BJ (cell line): ENCODE measurements around the gene UPB1. TPM values are rescaled to one million over a fixed set of nuclear protein-coding genes. Genes with fewer than 3 reads are reported as not detected.

Source experiments
- CTCF ChIA-PET: fragments of 350-600 bp; formaldehyde crosslinking; extraction: SDS; loops from one replicate; lab custom pipeline; 2021; ENCODE audit warnings: antibody characterized with exemption, inconsistent platforms; lab: Yijun Ruan, JAX
- POLR2A ChIA-PET: fragments of 300-600 bp; sonication (Branson Sonifier 250); formaldehyde crosslinking; extraction: SDS; loops from one replicate; lab custom pipeline; 2021; ENCODE audit warnings: antibody characterized with exemption; lab: Charles Lee
- DNase-seq: peaks from one replicate; pipeline ENCODE4 v3.0.0-alpha.2; 2011; ENCODE audit warnings: low read depth
- H3K27me3 ChIP-seq: 2 replicates; pipeline ENCODE4 v1.6.0; 2011; ENCODE audit warnings: low read length; ENCODE audit not compliant: control insufficient read depth, insufficient read depth
- H3K36me3 ChIP-seq: 2 replicates; pipeline ENCODE4 v1.5.1; 2011; ENCODE audit warnings: low read length; ENCODE audit not compliant: control insufficient read depth, insufficient read depth
- H3K4me3 ChIP-seq: 2 replicates; pipeline ENCODE4 v1.5.1; 2011; ENCODE audit warnings: low read depth, mild to moderate bottlenecking, control low read depth, low read length
- CTCF ChIP-seq: IDR thresholded peaks from 2 replicates; pipeline ENCODE4 v1.5.1; 2011; ENCODE audit warnings: low read depth, mild to moderate bottlenecking, control low read depth, inconsistent platforms, low read length, moderate library complexity; ENCODE audit not compliant: insufficient read depth
- polyA plus RNA-seq: library from polyadenylated mRNA; depleted of rRNA; stranded (reverse); fragments of >200 nt; gene quantifications from 2 replicates; pipeline ENCODE4 v1.2.3, GENCODE V29; 2011

The UPB1 gene
- polyA plus RNA-seq, 1 experiment = 0.09 TPM

- no peak for TF ChIP-seq CTCF
- Histone ChIP-seq H3K4me3 (no peak overlapping the region), H3K36me3 (no peaks in the 10 kb centered on the region), H3K27me3 (peaks cover 1% of the 10 kb centered on the region; the same call in 1 of the 2 replicates)
- no peak for DNase-seq
- CTCF ChIA-PET = interaction anchor here (0.7 to 1.7 kb wide), 2 partner anchors 17 to 76 kb away, joined by 4 to 6 read pairs; no protein-coding TSS in a partner anchor
- POLR2A ChIA-PET = no interaction called here
These were observed 4.7 kb downstream of the UPB1 start for GRCh38 chr22:24499706-24500276.

GRCh38 chr22:24500277-24500820 is 5.2 kb downstream of the UPB1 start:
- ChIA-PET POLR2A (no interaction called here), CTCF (interaction anchor here (0.7 to 1.7 kb wide), 2 partner anchors 18 to 76 kb away, joined by 4 to 6 read pairs; no protein-coding TSS in a partner anchor)
- TF ChIP-seq CTCF = no peak

GRCh38 chr22:24501301-24502005 is 6.3 kb downstream of the UPB1 start:
- no peak for TF ChIP-seq CTCF
- CTCF ChIA-PET = interaction anchor here (1.4 to 6.5 kb wide), 4 partner anchors 18 to 139 kb away, joined by 4 to 50 read pairs (median 11); no protein-coding TSS in a partner anchor
- POLR2A ChIA-PET = no interaction called here

More at GRCh38 chr22:24500277-24500820, 5.2 kb downstream of the UPB1 start:
- H3K27me3 ChIP-seq = peaks cover under 1% of the 10 kb centered on the region; the same call in 1 of the 2 replicates
- H3K4me3 ChIP-seq = no peak overlapping the region
- DNase-seq = no peak
- no peaks in the 10 kb centered on the region for H3K36me3 ChIP-seq

GRCh38 chr22:24502034-24502433 is 6.9 kb downstream of the UPB1 start:
- no peaks in the 10 kb centered on the region for H3K36me3 ChIP-seq
- no peak overlapping the region for H3K4me3 ChIP-seq
- no peaks in the 10 kb centered on the region for H3K27me3 ChIP-seq
- no peak for TF ChIP-seq CTCF
- CTCF ChIA-PET = interaction anchor here (0.8 to 6.5 kb wide), 14 partner anchors 9 to 178 kb away, joined by 3 to 50 read pairs (median 4); partner anchors contain the start of gene ADORA2A
- no peak for DNase-seq
- POLR2A ChIA-PET = no interaction called here

More at GRCh38 chr22:24501301-24502005, 6.3 kb downstream of the UPB1 start:
- no peaks in the 10 kb centered on the region for H3K27me3 ChIP-seq
- H3K4me3 ChIP-seq = no peak overlapping the region
- DNase-seq = no peak
- no peaks in the 10 kb centered on the region for H3K36me3 ChIP-seq

- no peak for DNase-seq
- Histone ChIP-seq H3K27me3 (no peaks in the 10 kb centered on the region), H3K36me3 (no peaks in the 10 kb centered on the region), H3K4me3 (no peak overlapping the region)
- no peak for TF ChIP-seq CTCF
- ChIA-PET CTCF (interaction anchor here (0.8 to 6.5 kb wide), 15 partner anchors 9 to 178 kb away, joined by 3 to 50 read pairs (median 4); partner anchors contain the start of gene ADORA2A), POLR2A (no interaction called here)
These were observed 7.4 kb downstream of the UPB1 start for GRCh38 chr22:24502541-24502940.
